H9 (cell line): ENCODE results near the gene GBE1. TPM values are rescaled to one million over a fixed set of nuclear protein-coding genes. Genes with fewer than 3 reads are reported as not detected.
"Not testable (repeated sequence)": the region's sequence is repeated elsewhere in the genome, so short reads cannot be mapped to it uniquely, and the experiment has no call there.

ENCODE experiments used
- DNase-seq: peaks from one replicate; pipeline ENCODE4 v3.0.0-alpha.2; 2017
- H2AFZ ChIP-seq: one replicate; pipeline ENCODE4 v1.6.1; 2013; ENCODE audit warnings: mild to moderate bottlenecking, low read length, control low read depth, moderate library complexity
- H2AK5ac ChIP-seq: 2 replicates; pipeline ENCODE4 v1.6.1; 2013; ENCODE audit warnings: low read length, control low read depth, mixed read lengths; ENCODE audit not compliant: insufficient read length
- H2BK120ac ChIP-seq: one replicate; pipeline ENCODE4 v1.6.1; 2013; ENCODE audit warnings: low read depth, mild to moderate bottlenecking, low read length, control low read depth, inconsistent platforms; ENCODE audit not compliant: poor library complexity, severe bottlenecking
- H2BK12ac ChIP-seq: 2 replicates; pipeline ENCODE4 v1.6.1; 2013; ENCODE audit warnings: low read length, control low read depth, mixed read lengths, low read depth; ENCODE audit not compliant: insufficient read length
- H2BK15ac ChIP-seq: 2 replicates; pipeline ENCODE4 v1.6.1; 2013; ENCODE audit warnings: low read depth, low read length, control low read depth
- H2BK20ac ChIP-seq: one replicate; pipeline ENCODE4 v1.6.1; 2013; ENCODE audit warnings: low read depth, mild to moderate bottlenecking, low read length, control low read depth, inconsistent platforms; ENCODE audit not compliant: poor library complexity, severe bottlenecking
- H2BK5ac ChIP-seq: 2 replicates; pipeline ENCODE4 v1.6.1; 2013; ENCODE audit warnings: low read length, control low read depth, mixed read lengths; ENCODE audit not compliant: insufficient read length
- H3K14ac ChIP-seq: 2 replicates; pipeline ENCODE4 v1.6.1; 2013; ENCODE audit warnings: low read length, control low read depth; ENCODE audit not compliant: insufficient read depth
- H3K18ac ChIP-seq: 2 replicates; pipeline ENCODE4 v1.6.1; 2013; ENCODE audit warnings: low read depth, mild to moderate bottlenecking, mixed read lengths, low read length, control low read depth; ENCODE audit not compliant: insufficient read length
- H3K23ac ChIP-seq: 2 replicates; pipeline ENCODE4 v1.6.1; 2013; ENCODE audit warnings: low read length, control low read depth, mixed read lengths, low read depth; ENCODE audit not compliant: insufficient read length
- H3K23me2 ChIP-seq: 2 replicates; pipeline ENCODE4 v1.6.1; 2013; ENCODE audit warnings: low read depth, mild to moderate bottlenecking, mixed read lengths, low read length, control low read depth; ENCODE audit not compliant: insufficient read length, poor library complexity, severe bottlenecking
- H3K27ac ChIP-seq: 2 replicates; pipeline ENCODE4 v1.5.1; 2013; ENCODE audit warnings: low read length, control low read depth, mixed read lengths, low read depth; ENCODE audit not compliant: insufficient read length
- H3K27me3 ChIP-seq: 2 replicates; pipeline ENCODE4 v1.6.1; 2013; ENCODE audit warnings: low read length, control low read depth, inconsistent platforms; ENCODE audit not compliant: insufficient read depth
- H3K4ac ChIP-seq: 2 replicates; pipeline ENCODE4 v1.6.1; 2013; ENCODE audit warnings: low read depth, mild to moderate bottlenecking, control low read depth, inconsistent platforms, low read length, moderate library complexity
- H3K4me1 ChIP-seq: 2 replicates; pipeline ENCODE4 v1.6.1; 2013; ENCODE audit warnings: low read length, control low read depth, inconsistent platforms; ENCODE audit not compliant: insufficient read depth
- H3K4me2 ChIP-seq: 2 replicates; pipeline ENCODE4 v1.6.1; 2013; ENCODE audit warnings: low read length, control low read depth, mixed read lengths; ENCODE audit not compliant: insufficient read length, insufficient read depth
- H3K56ac ChIP-seq: 2 replicates; pipeline ENCODE4 v1.6.1; 2013; ENCODE audit warnings: low read depth, mild to moderate bottlenecking, mixed read lengths, low read length, control low read depth; ENCODE audit not compliant: insufficient read length
- H3K79me1 ChIP-seq: 2 replicates; pipeline ENCODE4 v1.6.1; 2013; ENCODE audit warnings: low read depth, mild to moderate bottlenecking, moderate library complexity, low read length, control low read depth, inconsistent platforms; ENCODE audit not compliant: insufficient read depth, poor library complexity, severe bottlenecking
- H3K79me2 ChIP-seq: 2 replicates; pipeline ENCODE4 v1.6.1; 2013; ENCODE audit warnings: low read length, control low read depth, inconsistent platforms; ENCODE audit not compliant: insufficient read depth
- H3K9ac ChIP-seq: 2 replicates; pipeline ENCODE4 v1.6.1; 2013; ENCODE audit warnings: low read length, control low read depth, mixed read lengths; ENCODE audit not compliant: insufficient read length; ENCODE audit errors: extremely low read depth
- H3K9me3 ChIP-seq: one replicate; pipeline ENCODE4 v1.6.1; 2013; ENCODE audit warnings: low read depth, low read length, inconsistent platforms; ENCODE audit not compliant: control insufficient read depth
- H3T11ph ChIP-seq: one replicate; pipeline ENCODE4 v1.6.1; 2013; ENCODE audit warnings: mild to moderate bottlenecking, low read length, control low read depth, inconsistent platforms
- H4K20me1 ChIP-seq: one replicate; pipeline ENCODE4 v1.6.1; 2013; ENCODE audit not compliant: control insufficient read depth, insufficient read length, insufficient read depth
- H4K5ac ChIP-seq: 2 replicates; pipeline ENCODE4 v1.6.1; 2013; ENCODE audit warnings: low read depth, mild to moderate bottlenecking, mixed read lengths, low read length, control low read depth; ENCODE audit not compliant: insufficient read length
- H4K8ac ChIP-seq: replicated peaks from 2 replicates; pipeline ENCODE4 v1.6.1; 2013; ENCODE audit warnings: low read length, control low read depth, mixed read lengths, low read depth; ENCODE audit not compliant: insufficient read length
- H4K91ac ChIP-seq: 2 replicates; pipeline ENCODE4 v1.6.1; 2013; ENCODE audit warnings: low read depth, mild to moderate bottlenecking, moderate library complexity, mixed read lengths, low read length, control low read depth; ENCODE audit not compliant: insufficient read length
- H3K27ac Mint-ChIP-seq, 3 experiments: 2 replicates in 2 of 3; 3 replicates in 1 of 3; pipeline ENCODE4 v1.8.0; 2020 to 2021; ENCODE audit warnings: mixed read lengths in 3 of 3, mild to moderate bottlenecking in 1 of 3, moderate library complexity in 1 of 3
- H3K27me3 Mint-ChIP-seq: 2 replicates; pipeline ENCODE4 v1.8.0; 2021; ENCODE audit warnings: low read depth, mild to moderate bottlenecking, moderate library complexity, mixed read lengths
- H3K36me3 Mint-ChIP-seq, 3 experiments: 2 replicates in 2 of 3; 3 replicates in 1 of 3; pipeline ENCODE4 v1.8.0; 2020 to 2021; ENCODE audit warnings: low read depth in 3 of 3, mixed read lengths in 3 of 3; ENCODE audit not compliant: insufficient read depth in 1 of 3
- H3K4me1 Mint-ChIP-seq, 2 experiments: 2 replicates each; pipeline ENCODE4 v1.8.0; 2020; ENCODE audit warnings: mixed read lengths in 2 of 2
- H3K4me3 Mint-ChIP-seq, 2 experiments: 2 replicates in 1 of 2; 3 replicates in 1 of 2; pipeline ENCODE4 v1.8.0; 2020 to 2021; ENCODE audit warnings: mild to moderate bottlenecking in 2 of 2, mixed read lengths in 2 of 2, moderate library complexity in 1 of 2
- H3K9me3 Mint-ChIP-seq, 2 experiments: 2 replicates in 1 of 2; 3 replicates in 1 of 2; pipeline ENCODE4 v1.8.0; 2020; ENCODE audit warnings: mild to moderate bottlenecking in 2 of 2, mixed read lengths in 2 of 2, moderate library complexity in 1 of 2
- WGBS: extraction: QIAGEN DNeasy Blood & Tissue Kit; methylation state at CpG from one replicate; pipeline ENCODE4 v1.1.7; 2013; ENCODE audit warnings: missing lambda C conversion rate, low lambda C conversion rate, mixed read lengths; ENCODE audit not compliant: insufficient read length; ENCODE audit errors: extremely low coverage; 5-methylcytosine and 5-hydroxymethylcytosine counted together
- total RNA-seq: library from RNA; stranded (reverse); gene quantifications from 2 replicates; pipeline ENCODE4 v1.2.1, GENCODE V29; 2021
- TF ChIP-seq, protein P1 (sequence below): fragments of 200-600 bp; sonication (generic); conservative IDR thresholded peaks from 3 replicates; pipeline ENCODE4 v1.8.0; 2021; ENCODE audit warnings: antibody characterized with exemption, mild to moderate bottlenecking

GBE1 gene
- total RNA-seq, 1 experiment from 2014 or later, result 13.8 TPM

DNA sequence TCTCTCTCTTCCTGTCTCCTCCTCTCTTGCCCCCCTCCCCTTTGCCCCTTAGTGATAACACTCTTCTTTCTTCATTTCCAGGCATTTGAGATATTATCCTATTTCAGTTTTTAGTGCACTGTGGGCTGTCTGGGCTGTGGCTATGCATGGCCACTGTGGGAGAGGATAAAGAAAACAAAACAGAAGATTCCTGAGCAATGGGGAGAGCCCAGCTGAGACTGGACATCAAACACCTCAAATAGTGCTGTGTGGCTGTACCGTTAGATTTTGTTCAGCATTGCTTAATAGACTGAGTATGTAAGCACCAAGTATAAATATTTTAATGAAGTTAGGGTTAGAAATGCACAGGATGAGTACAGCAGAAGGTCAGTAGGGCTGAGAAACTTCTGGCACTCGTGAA is 7.9 kb upstream of the GBE1 start:
- Histone ChIP-seq H2BK5ac (no peak overlapping the region), H3K14ac (no peak overlapping the region), H3K27ac (no peak overlapping the region), H4K91ac (no peak overlapping the region), H3K9me3 (no peaks in the 10 kb centered on the region), H4K8ac (no peak overlapping the region), H4K5ac (no peak overlapping the region), H2AK5ac (no peak overlapping the region), H2AFZ (no peak overlapping the region), H3T11ph (no peak overlapping the region), H3K23ac (no peak overlapping the region), H3K23me2 (no peaks in the 10 kb centered on the region), H3K18ac (no peak overlapping the region), H3K27me3 (no peaks in the 10 kb centered on the region), H3K9ac (no peak overlapping the region), H3K4me1 (no peaks in the 10 kb centered on the region; the same call in 1 of the 2 replicates), H3K4me2 (no peak overlapping the region), H3K56ac (no peak overlapping the region), H4K20me1 (no peaks in the 10 kb centered on the region), H2BK15ac (no peak overlapping the region), H3K79me1 (no peaks in the 10 kb centered on the region), H2BK120ac (no peak overlapping the region), H3K4ac (no peak overlapping the region), H2BK20ac (no peak overlapping the region), H2BK12ac (no peak overlapping the region), H3K79me2 (no peaks in the 10 kb centered on the region)
- TF ChIP-seq, protein P1, sequence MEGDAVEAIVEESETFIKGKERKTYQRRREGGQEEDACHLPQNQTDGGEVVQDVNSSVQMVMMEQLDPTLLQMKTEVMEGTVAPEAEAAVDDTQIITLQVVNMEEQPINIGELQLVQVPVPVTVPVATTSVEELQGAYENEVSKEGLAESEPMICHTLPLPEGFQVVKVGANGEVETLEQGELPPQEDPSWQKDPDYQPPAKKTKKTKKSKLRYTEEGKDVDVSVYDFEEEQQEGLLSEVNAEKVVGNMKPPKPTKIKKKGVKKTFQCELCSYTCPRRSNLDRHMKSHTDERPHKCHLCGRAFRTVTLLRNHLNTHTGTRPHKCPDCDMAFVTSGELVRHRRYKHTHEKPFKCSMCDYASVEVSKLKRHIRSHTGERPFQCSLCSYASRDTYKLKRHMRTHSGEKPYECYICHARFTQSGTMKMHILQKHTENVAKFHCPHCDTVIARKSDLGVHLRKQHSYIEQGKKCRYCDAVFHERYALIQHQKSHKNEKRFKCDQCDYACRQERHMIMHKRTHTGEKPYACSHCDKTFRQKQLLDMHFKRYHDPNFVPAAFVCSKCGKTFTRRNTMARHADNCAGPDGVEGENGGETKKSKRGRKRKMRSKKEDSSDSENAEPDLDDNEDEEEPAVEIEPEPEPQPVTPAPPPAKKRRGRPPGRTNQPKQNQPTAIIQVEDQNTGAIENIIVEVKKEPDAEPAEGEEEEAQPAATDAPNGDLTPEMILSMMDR, result no peak
- H3K36me3 Mint-ChIP-seq, result no peaks in the 10 kb centered on the region; a peak in 2 of 7 replicates
- no peak for DNase-seq
- H3K4me3 Mint-ChIP-seq, result no peak overlapping the region
- H3K9me3 Mint-ChIP-seq, result no peaks in the 10 kb centered on the region; a peak in 1 of 5 replicates
- H3K4me1 Mint-ChIP-seq, result peaks cover 14 to 17% of the 10 kb centered on the region in 2 experiments
- no CpG with 5 or more reads among the region's 2 CpGs for WGBS
- no peak overlapping the region for H3K27ac Mint-ChIP-seq
- H3K27me3 Mint-ChIP-seq, result no peaks in the 10 kb centered on the region

DNA sequence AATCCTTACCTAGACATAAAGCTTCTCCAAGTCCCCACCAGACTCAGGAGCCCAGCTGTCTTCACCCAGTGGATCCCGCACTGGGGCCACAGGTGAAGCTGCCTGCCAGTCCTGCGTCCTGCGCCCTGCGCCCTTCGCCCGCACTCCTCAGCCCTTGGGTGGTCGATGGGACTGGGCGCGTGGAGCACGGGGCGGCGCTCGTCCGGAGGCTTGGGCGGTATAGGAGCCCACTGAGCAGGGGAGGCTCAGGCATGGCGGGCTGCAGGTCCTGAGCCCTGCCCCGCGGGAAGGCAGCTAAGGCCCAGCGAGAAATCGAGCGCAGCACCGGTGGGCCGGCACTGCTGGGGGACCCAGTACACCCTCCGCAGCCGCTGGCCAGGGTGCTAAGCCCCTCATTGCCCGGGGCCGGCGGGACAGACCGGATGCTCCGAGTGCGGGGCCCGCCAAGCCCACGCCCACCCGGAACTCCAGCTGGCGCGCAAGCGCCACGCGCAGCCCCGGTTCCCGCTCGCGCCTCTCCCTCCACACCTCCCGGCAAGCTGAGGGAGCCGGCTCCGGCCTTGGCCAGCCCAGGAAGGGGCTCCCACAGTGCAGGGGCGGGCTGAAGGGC is 5.9 kb upstream of the GBE1 start:
- not testable (repeated sequence) for H3K23me2 ChIP-seq, H3K79me2 ChIP-seq, DNase-seq, H2AK5ac ChIP-seq, H4K91ac ChIP-seq, H3K9me3 ChIP-seq, H2BK5ac ChIP-seq, H3K4me3 Mint-ChIP-seq, H3K4me2 ChIP-seq, H3K27me3 Mint-ChIP-seq, H2AFZ ChIP-seq, H4K8ac ChIP-seq, H3K18ac ChIP-seq, H3K14ac ChIP-seq, H3K36me3 Mint-ChIP-seq, H3K27ac Mint-ChIP-seq, H4K5ac ChIP-seq, H3K9me3 Mint-ChIP-seq, H3K27ac ChIP-seq, H3K23ac ChIP-seq, H3K9ac ChIP-seq, H2BK120ac ChIP-seq, H3K27me3 ChIP-seq, H2BK20ac ChIP-seq, H4K20me1 ChIP-seq, H3K4me1 ChIP-seq, H3K79me1 ChIP-seq, H3T11ph ChIP-seq, H3K56ac ChIP-seq, H2BK15ac ChIP-seq, H2BK12ac ChIP-seq, H3K4ac ChIP-seq
- H3K4me1 Mint-ChIP-seq, result peaks cover 22 to 23% of the 10 kb centered on the region in 2 experiments
- WGBS, result no CpG with 5 or more reads among the region's 47 CpGs
